DOHH2 (cell line): Measurements from ENCODE around the gene ATP4A.
A peak's percentile ranks its signal among the peaks of the same experiment; 100 is the strongest.

Experiments used
- H3F3A ChIP-seq: fragments of 200-600 bp; sonication (generic), shearing (Covaris generic); 2 replicates; pipeline ENCODE4 v1.6.0; 2016; ENCODE audit warnings: antibody characterized with exemption, mild to moderate bottlenecking; ENCODE audit not compliant: control insufficient read depth, insufficient read depth
- H3K27ac ChIP-seq: fragments of 200-600 bp; sonication (generic); 2 replicates; pipeline ENCODE4 v1.5.1; 2014; ENCODE audit warnings: low read depth, mild to moderate bottlenecking, low read length, moderate library complexity
- H3K27me3 ChIP-seq: fragments of 200-600 bp; sonication (generic); 2 replicates; pipeline ENCODE4 v1.6.1; 2014; ENCODE audit warnings: mild to moderate bottlenecking, low read length, mixed read lengths; ENCODE audit not compliant: control insufficient read depth
- H3K36me3 ChIP-seq: fragments of 200-600 bp; sonication (generic); 2 replicates; pipeline ENCODE4 v1.6.1; 2014; ENCODE audit warnings: mild to moderate bottlenecking, low read length, moderate library complexity, mixed read lengths; ENCODE audit not compliant: control insufficient read depth
- H3K4me1 ChIP-seq: fragments of 200-600 bp; sonication (generic); 2 replicates; pipeline ENCODE4 v1.6.1; 2014; ENCODE audit warnings: mild to moderate bottlenecking, low read length, mixed read lengths; ENCODE audit not compliant: control insufficient read depth
- H3K4me2 ChIP-seq: fragments of 200-600 bp; sonication (generic); 2 replicates; pipeline ENCODE4 v1.6.0; 2014; ENCODE audit warnings: mild to moderate bottlenecking, low read length, moderate library complexity
- H3K4me3 ChIP-seq: fragments of 200-600 bp; sonication (generic); 2 replicates; pipeline ENCODE4 v1.5.1; 2014; ENCODE audit warnings: mild to moderate bottlenecking, low read length, mixed read lengths
- H3K79me2 ChIP-seq: fragments of 200-600 bp; sonication (generic); 2 replicates; pipeline ENCODE4 v1.6.1; 2014; ENCODE audit warnings: mild to moderate bottlenecking, low read length, mixed read lengths; ENCODE audit not compliant: control insufficient read depth
- H3K9me2 ChIP-seq: fragments of 200-600 bp; sonication (generic); replicated peaks from 2 replicates; pipeline ENCODE4 v1.6.1; 2014; ENCODE audit warnings: mild to moderate bottlenecking, low read length, mixed read lengths; ENCODE audit not compliant: control insufficient read depth
- H3K9me3 ChIP-seq: fragments of 200-600 bp; sonication (generic); 2 replicates; pipeline ENCODE4 v1.6.1; 2014; ENCODE audit warnings: antibody characterized with exemption, low read length, mixed read lengths; ENCODE audit not compliant: control insufficient read depth, insufficient read depth
- H4K20me1 ChIP-seq: fragments of 200-600 bp; sonication (generic); 2 replicates; pipeline ENCODE4 v1.6.0; 2014; ENCODE audit warnings: low read depth, mild to moderate bottlenecking, antibody characterized with exemption, low read length, moderate library complexity; ENCODE audit not compliant: control insufficient read depth, insufficient read depth
- CTCF ChIP-seq: fragments of 200-600 bp; sonication (generic); IDR thresholded peaks from one replicate; pipeline ENCODE4 v1.5.1; 2014; ENCODE audit warnings: antibody characterized with exemption, mild to moderate bottlenecking, low read depth, low read length; ENCODE audit not compliant: poor library complexity, severe bottlenecking
- EZH2phosphoT487 ChIP-seq: fragments of 200-600 bp; sonication (generic); IDR thresholded peaks from 2 replicates; pipeline ENCODE4 v1.6.1; 2017; ENCODE audit warnings: borderline replicate concordance, mild to moderate bottlenecking, antibody characterized with exemption, low read length, moderate library complexity, mixed read lengths

ATP4A gene

GRCh38 chr19:35556025-35556590 lies 7.3 kb downstream of the ATP4A start:
- no peaks in the 10 kb centered on the region for H3K9me2 ChIP-seq
- no peak overlapping the region for H3K4me2 ChIP-seq
- H3K4me1 ChIP-seq: peaks cover 11% of the 10 kb centered on the region
- no peaks in the 10 kb centered on the region for H3K79me2 ChIP-seq
- H3K4me3 ChIP-seq: no peak overlapping the region
- H3F3A ChIP-seq: no peaks in the 10 kb centered on the region
- no peaks in the 10 kb centered on the region for H3K36me3 ChIP-seq
- TF ChIP-seq CTCF (no peak), EZH2phosphoT487 (no peak)
- H3K27me3 ChIP-seq: peaks cover 14% of the 10 kb centered on the region
- no peaks in the 10 kb centered on the region; the same call in 1 of the 2 replicates for H4K20me1 ChIP-seq
- no peak overlapping the region for H3K27ac ChIP-seq
- no peaks in the 10 kb centered on the region for H3K9me3 ChIP-seq

GRCh38 chr19:35555301-35556005 lies 8.0 kb downstream of the ATP4A start:
- Histone ChIP-seq H3K36me3 (no peaks in the 10 kb centered on the region), H3K9me2 (no peaks in the 10 kb centered on the region), H3K4me1 (peaks cover 11% of the 10 kb centered on the region), H4K20me1 (no peaks in the 10 kb centered on the region; the same call in 1 of the 2 replicates), H3F3A (no peaks in the 10 kb centered on the region), H3K4me3 (no peak overlapping the region), H3K27me3 (peaks cover 14% of the 10 kb centered on the region), H3K9me3 (no peaks in the 10 kb centered on the region), H3K4me2 (no peak overlapping the region), H3K79me2 (no peaks in the 10 kb centered on the region), H3K27ac (no peak overlapping the region)
- TF ChIP-seq EZH2phosphoT487: no peak
- TF ChIP-seq CTCF: peak; percentile 41

- no peaks in the 10 kb centered on the region for H4K20me1 ChIP-seq
- no peak for TF ChIP-seq CTCF
- no peaks in the 10 kb centered on the region for H3K9me3 ChIP-seq
- no peak overlapping the region for H3K4me3 ChIP-seq
- peaks cover 6% of the 10 kb centered on the region for H3K4me1 ChIP-seq
- H3K27ac ChIP-seq: no peak overlapping the region
- no peaks in the 10 kb centered on the region for H3K79me2 ChIP-seq
- H3K4me2 ChIP-seq: no peak overlapping the region
- peaks cover 4% of the 10 kb centered on the region for H3K27me3 ChIP-seq
- no peaks in the 10 kb centered on the region for H3K9me2 ChIP-seq
- H3F3A ChIP-seq: no peaks in the 10 kb centered on the region
- 0 out of 2 replicates have a peak, but pooled peaks cover 3% of the 10 kb centered on the region for H3K36me3 ChIP-seq
Observed at GRCh38 chr19:35554076-35554475, 9.4 kb downstream of the ATP4A start.
